ENCODE results near the gene GOLGA6L9.
A peak's percentile ranks its signal among the peaks of the same experiment; 100 is the strongest.
"Not testable (repeated sequence)": the region's sequence is repeated elsewhere in the genome, so short reads cannot be mapped to it uniquely, and the experiment has no call there.

GOLGA6L9 gene

GRCh38 chr15:82429693-82430092 lies at the start of gene GOLGA6L9:
Gene GOLGA6L9, plus strand, starts transcription at chr15:82429816. Its CDS starts 264 bp downstream, at chr15:82430080.
- DNase-seq (ENCODE audit: low read depth in 2 of 2), result not testable (repeated sequence)

- not testable (repeated sequence) for DNase-seq (ENCODE audit: low read depth in 2 of 2)
Observed at GRCh38 chr15:82381330-82381955, 48.2 kb upstream of the GOLGA6L9 start.

- not testable (repeated sequence) for DNase-seq (ENCODE audit: low read depth in 2 of 2)
Observed at GRCh38 chr15:82387209-82387608, 42.4 kb upstream of the GOLGA6L9 start.

GRCh38 chr15:82390152-82390551 lies 39.5 kb upstream of the GOLGA6L9 start:
- DNase-seq (ENCODE audit: low read depth in 2 of 2), result not testable (repeated sequence)

GRCh38 chr15:82392077-82392476 lies 37.5 kb upstream of the GOLGA6L9 start:
- not testable (repeated sequence) for DNase-seq (ENCODE audit: low read depth in 2 of 2)

GRCh38 chr15:82393671-82394070 lies 35.9 kb upstream of the GOLGA6L9 start:
- DNase-seq (ENCODE audit: low read depth in 2 of 2), result no peak

- not testable (repeated sequence) for DNase-seq (ENCODE audit: low read depth in 2 of 2)
Observed at GRCh38 chr15:82395788-82396187, 33.8 kb upstream of the GOLGA6L9 start.

GRCh38 chr15:82397817-82398216 lies 31.8 kb upstream of the GOLGA6L9 start:
- DNase-seq (ENCODE audit: low read depth in 2 of 2), result no peak

GRCh38 chr15:82398785-82399184 lies 30.8 kb upstream of the GOLGA6L9 start:
- no peak for DNase-seq (ENCODE audit: low read depth in 2 of 2)

- DNase-seq (ENCODE audit: low read depth in 2 of 2), result not testable (repeated sequence)
Observed at GRCh38 chr15:82399366-82400103, 30.1 kb upstream of the GOLGA6L9 start.

- DNase-seq (ENCODE audit: low read depth in 2 of 2), result not testable (repeated sequence)
Observed at GRCh38 chr15:82401918-82402317, 27.7 kb upstream of the GOLGA6L9 start.

- DNase-seq (ENCODE audit: low read depth in 2 of 2), result not testable (repeated sequence)
Observed at GRCh38 chr15:82402341-82402740, 27.3 kb upstream of the GOLGA6L9 start.

GRCh38 chr15:82406211-82406610 lies 23.4 kb upstream of the GOLGA6L9 start:
- DNase-seq (ENCODE audit: low read depth in 2 of 2), result not testable (repeated sequence)

- not testable (repeated sequence) for DNase-seq (ENCODE audit: low read depth in 2 of 2)
Observed at GRCh38 chr15:82410306-82410705, 19.3 kb upstream of the GOLGA6L9 start.

GRCh38 chr15:82411595-82411994 lies 18.0 kb upstream of the GOLGA6L9 start:
- DNase-seq (ENCODE audit: low read depth in 2 of 2), result not testable (repeated sequence)

- not testable (repeated sequence) for DNase-seq (ENCODE audit: low read depth in 2 of 2)
Observed at GRCh38 chr15:82414525-82415191, 15.0 kb upstream of the GOLGA6L9 start.

GRCh38 chr15:82420516-82420915 lies 9.1 kb upstream of the GOLGA6L9 start:
- not testable (repeated sequence) for DNase-seq (ENCODE audit: low read depth in 2 of 2)

GRCh38 chr15:82420966-82421365 lies 8.7 kb upstream of the GOLGA6L9 start:
- DNase-seq (ENCODE audit: low read depth in 2 of 2), result not testable (repeated sequence)

- DNase-seq (ENCODE audit: low read depth in 2 of 2), result not testable (repeated sequence)
Observed at GRCh38 chr15:82427117-82427516, 2.5 kb upstream of the GOLGA6L9 start.

- peak in 1 of 2 donors; percentile 16 for DNase-seq (ENCODE audit: low read depth in 2 of 2)
Observed at GRCh38 chr15:82445420-82445819, 15.8 kb downstream of the GOLGA6L9 start.

GRCh38 chr15:82457336-82457735 lies 27.7 kb downstream of the GOLGA6L9 start:
- DNase-seq (ENCODE audit: low read depth in 2 of 2), result not testable (repeated sequence)

GRCh38 chr15:82465629-82466028 lies 36.0 kb downstream of the GOLGA6L9 start:
- DNase-seq (ENCODE audit: low read depth in 2 of 2), result not testable (repeated sequence)
